Astrocyte of the hippocampus (primary cell): Measurements from ENCODE around the gene RNF224.

ENCODE experiments used
- DNase-seq: peaks from one replicate; pipeline ENCODE4 v3.0.0; 2011; ENCODE audit warnings: low read depth, low spot score

RNF224 gene

DNA sequence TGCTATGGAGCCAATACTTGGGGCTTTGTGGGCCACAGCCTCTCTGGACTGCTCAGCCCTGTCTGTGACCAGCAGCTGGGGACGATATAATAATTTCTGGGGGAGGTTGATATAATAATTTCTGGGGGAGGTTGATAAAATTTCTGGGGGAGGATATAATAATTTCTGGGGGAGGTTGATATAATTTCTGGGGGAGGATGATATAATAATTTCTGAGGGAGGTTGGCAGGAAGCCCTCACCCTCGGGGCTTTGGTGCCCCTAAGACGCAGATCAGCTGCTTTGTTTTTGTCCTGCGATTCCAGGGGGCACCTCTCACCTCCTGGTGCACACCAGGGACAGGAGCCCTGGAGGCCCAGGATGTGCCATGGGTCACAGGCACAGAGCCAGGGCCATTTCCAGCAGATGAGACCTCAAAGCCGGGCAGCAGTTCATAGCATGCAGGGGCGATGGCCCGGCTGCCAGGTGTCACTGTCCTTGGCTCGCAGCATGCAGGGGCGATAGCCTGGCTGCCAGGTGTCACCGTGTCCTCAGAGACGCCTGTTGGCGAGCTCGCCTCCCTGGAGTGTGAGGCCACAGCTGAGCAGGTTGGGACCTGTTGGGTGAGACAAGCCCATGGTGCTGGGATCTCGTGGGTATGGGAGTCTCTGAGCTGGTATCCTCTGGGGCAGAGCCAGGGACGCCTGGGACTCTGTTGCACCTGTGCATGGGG lies 46.5 kb downstream of the RNF224 start:
- peak; percentile 0 for DNase-seq

DNA sequence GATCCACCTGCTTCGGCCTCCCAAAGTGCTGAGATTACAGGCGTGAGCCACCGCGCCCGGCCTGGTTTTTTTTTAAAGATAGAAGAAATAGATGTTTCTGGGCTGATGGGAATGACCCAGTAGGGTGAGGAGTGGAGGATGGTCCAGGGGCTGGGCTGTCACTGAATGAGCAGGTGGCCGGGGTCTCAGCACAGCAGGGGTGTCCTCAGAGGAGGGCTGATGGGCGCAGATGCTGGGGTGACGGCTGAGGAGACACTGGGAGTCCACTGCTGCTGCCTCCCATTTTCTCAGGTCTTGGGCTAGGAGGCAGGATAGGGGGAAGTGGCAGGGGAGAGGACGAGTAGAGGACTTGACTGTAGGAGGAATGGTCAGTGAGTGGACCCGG lies 47.9 kb downstream of the RNF224 start:
- DNase-seq = no peak

DNA sequence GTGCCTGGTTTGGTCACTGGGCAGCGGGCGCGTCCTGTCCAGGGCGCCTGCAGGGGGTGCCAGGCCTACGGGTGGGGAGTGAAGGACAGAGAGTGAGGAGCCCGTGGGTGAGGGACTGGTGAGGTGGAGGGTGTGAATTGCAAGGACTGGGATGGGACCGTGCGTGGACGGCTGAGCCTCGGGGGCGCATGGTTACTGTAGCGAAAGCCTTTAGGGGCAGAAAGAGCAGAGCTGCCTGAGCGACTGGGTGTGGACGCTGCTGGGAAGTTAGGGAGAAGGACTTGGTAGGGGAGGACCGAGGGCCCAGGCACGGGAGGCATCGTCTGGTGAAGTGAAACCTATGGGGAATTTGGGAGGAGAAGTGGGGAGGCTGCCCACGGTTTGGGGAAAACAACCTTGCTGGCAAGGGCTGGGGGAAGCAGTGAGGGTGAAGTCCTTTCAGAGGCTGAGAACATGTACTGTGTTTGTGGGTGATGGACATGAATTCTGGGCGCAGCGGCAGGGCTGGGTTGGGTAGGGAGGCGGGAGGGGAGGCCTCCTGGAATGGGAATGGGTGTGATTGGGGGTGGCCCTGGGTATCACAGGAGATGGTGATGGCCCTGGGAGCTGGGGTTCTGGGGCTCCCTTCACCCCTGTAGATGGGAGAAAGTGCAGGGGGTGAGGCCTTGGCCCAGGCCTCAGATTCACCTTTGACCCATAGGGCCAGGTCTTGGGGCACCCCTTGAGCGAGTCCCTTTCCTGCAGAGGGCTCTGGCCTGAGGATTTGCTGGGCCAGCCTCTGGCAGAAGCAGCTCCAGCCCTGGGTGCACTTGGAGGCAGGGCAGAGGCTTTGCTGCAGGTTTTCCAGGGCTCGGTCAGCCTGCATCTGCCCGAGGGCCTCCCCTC lies 48.5 kb downstream of the RNF224 start:
- DNase-seq = no peak

DNA sequence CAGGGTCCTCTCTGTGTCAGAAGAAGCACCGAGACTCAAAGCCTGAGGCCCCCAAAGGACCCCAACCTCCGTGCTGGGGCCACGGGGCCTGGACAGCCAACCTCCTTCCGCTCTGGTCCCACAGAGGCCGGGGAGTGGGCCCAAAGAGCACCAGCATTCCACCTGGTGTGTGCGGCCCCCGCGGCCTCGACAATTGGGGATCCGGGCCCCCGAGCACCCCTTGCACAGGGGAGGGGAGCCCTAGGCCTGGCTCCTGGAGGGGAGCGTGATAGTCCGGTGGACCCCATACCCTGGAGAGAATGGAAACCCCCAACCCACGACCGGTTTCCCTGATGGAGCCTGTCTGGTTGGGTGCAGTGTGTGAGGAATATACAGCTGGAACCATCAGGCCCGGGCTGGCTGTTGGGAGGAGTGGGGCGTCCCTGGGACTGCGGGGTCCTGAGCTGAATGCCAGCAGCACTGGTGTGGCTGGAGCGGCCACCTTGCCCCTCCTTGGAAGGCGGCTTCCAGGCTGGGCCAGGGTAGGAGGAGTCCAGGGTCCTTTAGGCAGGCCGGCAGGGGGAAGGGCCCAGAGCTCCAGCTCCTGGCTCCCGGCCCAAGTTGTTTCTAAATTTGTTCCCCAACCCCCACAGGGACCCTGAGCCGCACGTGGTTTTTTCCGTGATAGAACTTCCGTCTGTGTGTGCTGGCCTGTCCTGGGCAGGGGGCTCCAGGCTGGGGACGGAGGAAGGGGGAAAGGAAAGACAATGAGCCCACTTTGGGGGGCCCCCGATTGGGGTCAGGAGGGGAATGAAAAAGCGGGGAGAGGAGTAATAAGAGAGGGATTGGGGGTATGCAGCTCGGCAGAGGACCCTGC lies 49.4 kb downstream of the RNF224 start:
- DNase-seq = peak; percentile 68

DNA sequence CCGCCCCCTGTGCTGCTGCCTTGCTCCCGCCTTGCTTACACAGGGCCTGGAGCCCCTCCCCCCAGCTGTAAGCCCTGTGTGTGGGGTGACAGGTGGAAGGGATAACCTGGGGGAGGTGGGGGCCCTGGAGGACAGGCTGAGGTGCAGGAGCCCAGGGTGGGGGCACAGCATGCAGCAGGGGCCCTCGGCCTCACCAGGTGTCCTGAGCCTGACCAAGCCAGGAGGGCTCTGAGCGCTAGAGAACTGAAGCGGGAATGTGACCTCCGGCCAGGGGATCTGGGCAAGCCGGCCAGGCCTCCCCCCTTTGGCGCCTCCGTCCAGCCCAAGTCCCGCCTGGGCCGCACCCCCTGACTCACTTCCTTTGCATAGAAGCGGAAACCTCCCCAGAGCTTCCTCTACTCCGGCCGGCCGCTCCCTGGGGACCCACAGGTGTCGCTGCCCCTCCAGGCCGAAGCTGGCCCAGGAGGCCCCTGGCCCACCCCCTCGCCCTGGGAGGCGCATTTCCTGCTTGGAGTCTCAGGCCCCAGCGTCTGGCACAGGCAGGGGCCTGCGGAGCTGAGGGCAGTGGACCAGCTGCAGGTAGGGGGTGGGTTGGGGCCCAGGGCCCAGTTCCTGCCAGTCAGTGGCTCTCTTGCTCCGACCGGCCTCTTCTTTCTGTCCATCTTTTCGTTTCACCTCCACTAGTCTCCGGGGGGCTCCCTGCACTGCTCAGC lies 50.2 kb downstream of the RNF224 start, which contains the start of gene TOR4A:
Gene TOR4A (plus strand): TSS at position 398 of the 713 bp plus-strand sequence. CDS start 964 bp downstream, outside the sequence.
- DNase-seq = peak; percentile 89

DNA sequence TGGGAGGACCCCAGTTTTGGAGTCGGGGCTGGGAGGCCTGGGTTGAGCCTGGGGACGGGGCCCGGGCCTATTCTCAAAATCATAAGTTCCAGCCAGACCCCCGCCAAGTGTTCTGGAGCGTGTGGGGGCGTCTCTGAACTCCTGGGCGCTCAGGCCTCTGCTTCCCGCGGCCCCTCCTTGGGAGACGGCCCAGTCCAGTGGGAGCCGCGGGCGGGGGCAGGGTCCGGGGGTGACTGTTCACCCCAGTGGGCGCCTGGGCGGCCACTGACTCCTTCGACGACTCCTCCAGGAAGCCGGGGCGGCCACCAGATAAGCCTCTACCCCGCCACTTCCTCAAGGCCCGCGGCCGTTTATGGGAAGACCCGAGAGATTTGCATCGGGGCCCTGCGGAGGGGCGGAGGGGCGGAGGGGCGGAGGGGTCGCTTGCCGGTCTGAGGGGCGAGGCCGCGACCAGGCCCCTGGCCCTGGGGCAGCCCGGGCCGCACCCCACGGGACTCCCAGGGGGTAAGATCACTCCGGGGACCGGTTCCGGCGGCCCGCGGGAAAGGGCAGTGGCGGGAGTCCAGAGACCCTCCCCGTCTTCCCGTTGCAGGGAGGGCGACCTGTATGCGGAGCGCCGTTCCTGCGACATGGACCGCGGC lies 50.9 kb downstream of the RNF224 start:
- peak; percentile 36 for DNase-seq
